OCI-LY3 (cell line): Measurements from ENCODE around the gene TNS1.

Source experiments
- H2AFZ ChIP-seq: fragments of 200-600, 300-600 bp; shearing (Covaris generic); 2 replicates; pipeline ENCODE4 v1.6.0; 2014; ENCODE audit warnings: antibody characterized with exemption, low read depth, low read length
- H3K27ac ChIP-seq: fragments of 200-600, 300-600 bp; sonication (generic); 2 replicates; pipeline ENCODE4 v1.5.1; 2014; ENCODE audit warnings: mild to moderate bottlenecking, low read length, moderate library complexity, mixed read lengths
- H3K27me3 ChIP-seq: fragments of 200-600, 300-600 bp; sonication (generic); 2 replicates; pipeline ENCODE4 v1.6.1; 2014; ENCODE audit warnings: low read depth, low read length, mixed read lengths
- H3K36me3 ChIP-seq: fragments of 200-600, 300-600 bp; sonication (generic); replicated peaks from 2 replicates; pipeline ENCODE3; 2014; ENCODE audit warnings: low read depth, low read length, mixed read lengths
- H3K4me1 ChIP-seq: fragments of 300-600, 200-600 bp; sonication (generic); 2 replicates; pipeline ENCODE4 v1.6.1; 2014; ENCODE audit warnings: low read length, mixed read lengths
- H3K4me2 ChIP-seq: fragments of 200-600, 300-600 bp; sonication (generic); 2 replicates; pipeline ENCODE4 v1.6.1; 2014; ENCODE audit warnings: low read length, mixed read lengths
- H3K4me3 ChIP-seq: fragments of 300-600, 200-600 bp; sonication (generic); 2 replicates; pipeline ENCODE4 v1.5.1; 2014; ENCODE audit warnings: antibody characterized with exemption, mild to moderate bottlenecking, low read length, moderate library complexity
- H3K79me2 ChIP-seq: fragments of 300-600, 200-600 bp; shearing (Covaris generic); 2 replicates; pipeline ENCODE4 v1.6.1; 2014; ENCODE audit warnings: mild to moderate bottlenecking, low read length, mixed read lengths
- H3K9ac ChIP-seq: fragments of 300-600, 200-600 bp; shearing (Covaris generic); 2 replicates; pipeline ENCODE4 v1.6.0; 2014; ENCODE audit warnings: mild to moderate bottlenecking, low read length, moderate library complexity
- H3K9me3 ChIP-seq: fragments of 200-600, 300-600 bp; shearing (Covaris generic); 2 replicates; pipeline ENCODE4 v1.6.1; 2014; ENCODE audit warnings: low read length, mixed read lengths; ENCODE audit not compliant: insufficient read depth
- H4K20me1 ChIP-seq: fragments of 200-600, 300-600 bp; sonication (generic); 2 replicates; pipeline ENCODE4 v1.6.1; 2016; ENCODE audit warnings: low read length, mixed read lengths; ENCODE audit not compliant: insufficient read depth
- CTCF ChIP-seq: fragments of 200-600, 300-600 bp; sonication (generic); IDR thresholded peaks from 2 replicates; pipeline ENCODE4 v1.5.1; 2014; ENCODE audit warnings: antibody characterized with exemption, low read length, low read depth
- EZH2phosphoT487 ChIP-seq: fragments of 200-600 bp; shearing (Covaris generic); IDR thresholded peaks from 2 replicates; pipeline ENCODE4 v1.6.1; 2018; ENCODE audit warnings: antibody characterized with exemption, mixed run types, low read depth

The TNS1 gene

GRCh38 chr2:217890445-217890844 lies 112.3 kb downstream of the TNS1 start:
- no peaks in the 10 kb centered on the region for H3K79me2 ChIP-seq
- no peak overlapping the region for H3K9ac ChIP-seq
- H3K4me3 ChIP-seq = no peak overlapping the region
- H2AFZ ChIP-seq = no peak overlapping the region
- H4K20me1 ChIP-seq = no peaks in the 10 kb centered on the region
- TF ChIP-seq CTCF = no peak
- TF ChIP-seq EZH2phosphoT487 = no peak
- no peaks in the 10 kb centered on the region for H3K9me3 ChIP-seq
- no peak overlapping the region for H3K4me2 ChIP-seq
- no peak overlapping the region for H3K27ac ChIP-seq
- H3K27me3 ChIP-seq = no peaks in the 10 kb centered on the region
- H3K36me3 ChIP-seq = no peaks in the 10 kb centered on the region
- peaks cover 12% of the 10 kb centered on the region for H3K4me1 ChIP-seq

GRCh38 chr2:217889656-217890055 lies 113.1 kb downstream of the TNS1 start:
- Histone ChIP-seq H2AFZ (no peak overlapping the region), H4K20me1 (no peaks in the 10 kb centered on the region), H3K4me3 (no peak overlapping the region), H3K9me3 (no peaks in the 10 kb centered on the region), H3K27me3 (no peaks in the 10 kb centered on the region), H3K4me1 (peaks cover 12% of the 10 kb centered on the region), H3K9ac (no peak overlapping the region), H3K79me2 (no peaks in the 10 kb centered on the region), H3K36me3 (no peaks in the 10 kb centered on the region), H3K4me2 (no peak overlapping the region), H3K27ac (no peak overlapping the region)
- no peak for TF ChIP-seq EZH2phosphoT487
- TF ChIP-seq CTCF = no peak

- H3K9me3 ChIP-seq = no peaks in the 10 kb centered on the region
- TF ChIP-seq EZH2phosphoT487 (no peak), CTCF (no peak)
- no peak overlapping the region for H2AFZ ChIP-seq
- no peak overlapping the region for H3K9ac ChIP-seq
- H3K27me3 ChIP-seq = no peaks in the 10 kb centered on the region
- H3K79me2 ChIP-seq = no peaks in the 10 kb centered on the region
- H3K4me3 ChIP-seq = no peak overlapping the region
- H4K20me1 ChIP-seq = no peaks in the 10 kb centered on the region
- H3K36me3 ChIP-seq = no peaks in the 10 kb centered on the region
- peaks cover 12% of the 10 kb centered on the region for H3K4me1 ChIP-seq
- no peak overlapping the region for H3K4me2 ChIP-seq
- no peak overlapping the region for H3K27ac ChIP-seq
Observed at GRCh38 chr2:217887841-217888701, 114.7 kb downstream of the TNS1 start.

GRCh38 chr2:217886720-217887309 lies 116.0 kb downstream of the TNS1 start:
- no peak for TF ChIP-seq EZH2phosphoT487
- peak; percentile 58 for TF ChIP-seq CTCF
- Histone ChIP-seq H3K4me1 (peaks cover 12% of the 10 kb centered on the region), H3K4me3 (no peak overlapping the region), H3K9me3 (no peaks in the 10 kb centered on the region), H4K20me1 (no peaks in the 10 kb centered on the region), H3K4me2 (0 out of 2 replicates have a peak overlapping the region, but pooled peaks have one; percentile 8), H3K79me2 (no peaks in the 10 kb centered on the region), H3K9ac (no peak overlapping the region), H3K27ac (no peak overlapping the region), H2AFZ (no peak overlapping the region), H3K27me3 (no peaks in the 10 kb centered on the region), H3K36me3 (no peaks in the 10 kb centered on the region)
